ENCODE data around the gene PRPF19. TPM values are rescaled to one million over a fixed set of nuclear protein-coding genes. Genes with fewer than 3 reads are reported as not detected.

The PRPF19 gene
- total and polyA plus RNA-seq, 2 of the 13 experiments (the other 11 are each of a cell fraction or from before 2014, with no cell fraction given): 27.4 to 91.1 TPM

GRCh38 chr11:60855726-60856633, 50.4 kb downstream of the PRPF19 start, which contains the start of gene PTGDR2 (continued):
- peak; percentile 100 for TF ChIP-seq ZBTB43 (CRISPR knock-in tag; conservative IDR thresholded peaks at IDR 0.05)
- TF ChIP-seq AKAP8 (CRISPR knock-in tag; IDR thresholded peaks at IDR 0.05): 0 out of 2 replicates have a peak, but pooled peaks have one; percentile 20
- TF ChIP-seq ZKSCAN8 (CRISPR knock-in tag; IDR thresholded peaks at IDR 0.05; ENCODE audit: borderline replicate concordance): peak; percentile 39; the same call in 1 of the 2 replicates
- peak; percentile 98 for TF ChIP-seq ZNF18 (CRISPR knock-in tag; IDR thresholded peaks at IDR 0.05; ENCODE audit: insufficient replicate concordance)
- TF ChIP-seq MEIS2 (CRISPR knock-in tag; IDR thresholded peaks at IDR 0.05): peak; percentile 46; the same call in 1 of the 2 replicates
- 0 out of 2 replicates have a peak, but pooled peaks have one; percentile 28 for TF ChIP-seq BORCS8-MEF2B (CRISPR knock-in tag; IDR thresholded peaks at IDR 0.05)
- TF ChIP-seq ZNF883 (CRISPR knock-in tag; IDR thresholded peaks at IDR 0.05; ENCODE audit: not compliant biosample characterization): no peak
- 0 out of 2 replicates have a peak, but pooled peaks have one; percentile 48 for TF ChIP-seq ZNF3 (CRISPR knock-in tag; IDR thresholded peaks at IDR 0.05)
- peak; percentile 66; the same call in 1 of the 2 replicates for TF ChIP-seq ZFP91 (CRISPR knock-in tag; IDR thresholded peaks at IDR 0.05; ENCODE audit: borderline replicate concordance)
- peak; percentile 40; the same call in 1 of the 2 replicates for TF ChIP-seq FOXO1 (CRISPR knock-in tag; IDR thresholded peaks at IDR 0.05)
- no peak for TF ChIP-seq MAFK (conservative IDR thresholded peaks at IDR 0.05 in 1 of 2, IDR thresholded peaks at IDR 0.05 in 1 of 2; ENCODE audit: low read length in 2 of 2)
- peak; percentile 45; the same call in 1 of the 2 replicates for TF ChIP-seq HNF1B (CRISPR knock-in tag; IDR thresholded peaks at IDR 0.05)
- TF ChIP-seq ZNF580 (CRISPR knock-in tag; IDR thresholded peaks at IDR 0.05; ENCODE audit: borderline replicate concordance, low read depth): no peak
- TF ChIP-seq ZNF605 (CRISPR knock-in tag; IDR thresholded peaks at IDR 0.05): peak; percentile 54; the same call in 1 of the 2 replicates
- no peak for TF ChIP-seq ZSCAN12 (CRISPR knock-in tag; IDR thresholded peaks at IDR 0.05)
- peak; percentile 64; the same call in 1 of the 2 replicates for TF ChIP-seq MYC (CRISPR knock-in tag; IDR thresholded peaks at IDR 0.05; ENCODE audit: borderline replicate concordance)
- TF ChIP-seq IRF9 (CRISPR knock-in tag; IDR thresholded peaks at IDR 0.05; ENCODE audit: borderline replicate concordance): no peak; the same call in 1 of the 2 replicates

All from HepG2 (cell line).